ENCODE results near the gene C12orf43. TPM values are rescaled to one million over a fixed set of nuclear protein-coding genes. Genes with fewer than 3 reads are reported as not detected.

Gene C12orf43
- total RNA-seq, 1 donor from 2014 or later = 12.8 TPM

DNA sequence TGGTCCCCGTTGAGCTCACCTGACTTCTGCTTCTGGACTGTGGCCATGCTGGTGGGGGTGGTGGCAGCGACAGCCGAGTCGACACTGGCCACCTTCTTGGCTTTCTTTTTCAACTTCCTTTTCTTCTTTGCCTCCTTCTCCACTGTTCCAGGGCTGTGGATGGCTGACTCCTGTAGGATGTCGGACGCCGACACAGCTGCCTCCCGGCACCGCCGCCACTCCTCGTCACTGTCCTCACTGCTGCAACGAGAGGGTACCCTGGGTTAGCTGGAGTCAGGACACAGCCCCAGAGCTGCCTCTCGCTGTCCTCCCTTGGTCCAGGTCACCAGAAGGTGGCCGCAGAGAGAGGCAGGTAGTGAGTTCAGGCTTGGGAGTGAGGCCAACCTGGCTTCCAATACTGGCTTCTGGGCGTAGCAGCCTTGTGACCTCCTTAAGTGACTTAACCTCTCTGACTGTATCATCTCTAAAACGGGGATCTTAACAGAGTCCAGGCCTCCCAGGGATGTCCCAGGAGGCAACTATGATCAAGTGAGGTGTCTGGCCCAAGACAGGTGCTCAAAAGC, 12.0 kb downstream of the C12orf43 start:
- H3K4me3 Mint-ChIP-seq = no peak overlapping the region
- H3K36me3 ChIP-seq = no peaks in the 10 kb centered on the region
- H3K79me2 ChIP-seq (ENCODE audit: low read depth) = no peaks in the 10 kb centered on the region
- DNase-seq (ENCODE audit: low spot score) = no peak
- no peak overlapping the region for H3K4me3 ChIP-seq
- no peak overlapping the region for H3K27ac ChIP-seq
- H3K9ac ChIP-seq = no peak overlapping the region
- TF ChIP-seq EZH2phosphoT487 (IDR thresholded peaks at IDR 0.05) = no peak
- TF ChIP-seq, protein P1, sequence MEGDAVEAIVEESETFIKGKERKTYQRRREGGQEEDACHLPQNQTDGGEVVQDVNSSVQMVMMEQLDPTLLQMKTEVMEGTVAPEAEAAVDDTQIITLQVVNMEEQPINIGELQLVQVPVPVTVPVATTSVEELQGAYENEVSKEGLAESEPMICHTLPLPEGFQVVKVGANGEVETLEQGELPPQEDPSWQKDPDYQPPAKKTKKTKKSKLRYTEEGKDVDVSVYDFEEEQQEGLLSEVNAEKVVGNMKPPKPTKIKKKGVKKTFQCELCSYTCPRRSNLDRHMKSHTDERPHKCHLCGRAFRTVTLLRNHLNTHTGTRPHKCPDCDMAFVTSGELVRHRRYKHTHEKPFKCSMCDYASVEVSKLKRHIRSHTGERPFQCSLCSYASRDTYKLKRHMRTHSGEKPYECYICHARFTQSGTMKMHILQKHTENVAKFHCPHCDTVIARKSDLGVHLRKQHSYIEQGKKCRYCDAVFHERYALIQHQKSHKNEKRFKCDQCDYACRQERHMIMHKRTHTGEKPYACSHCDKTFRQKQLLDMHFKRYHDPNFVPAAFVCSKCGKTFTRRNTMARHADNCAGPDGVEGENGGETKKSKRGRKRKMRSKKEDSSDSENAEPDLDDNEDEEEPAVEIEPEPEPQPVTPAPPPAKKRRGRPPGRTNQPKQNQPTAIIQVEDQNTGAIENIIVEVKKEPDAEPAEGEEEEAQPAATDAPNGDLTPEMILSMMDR (IDR thresholded peaks at IDR 0.05) = no peak
- no peak for TF ChIP-seq EZH2 (IDR thresholded peaks at IDR 0.05)
- no peaks in the 10 kb centered on the region for H3F3A ChIP-seq (ENCODE audit: low read depth)
- no peaks in the 10 kb centered on the region for H3K9me3 ChIP-seq (ENCODE audit: low read depth)
- no peak overlapping the region for H2AFZ ChIP-seq (replicated peaks)
- H3K27me3 Mint-ChIP-seq (ENCODE audit: insufficient read depth, low read depth) = no peaks in the 10 kb centered on the region
- H3K27me3 ChIP-seq = no peaks in the 10 kb centered on the region
- no peaks in the 10 kb centered on the region for H3K4me1 ChIP-seq
- no peak overlapping the region for H3K4me2 ChIP-seq
- peaks cover 6% of the 10 kb centered on the region for H3K36me3 Mint-ChIP-seq
- no peaks in the 10 kb centered on the region for H3K9me3 Mint-ChIP-seq
- no peaks in the 10 kb centered on the region for H3K4me1 Mint-ChIP-seq
- H3K27ac Mint-ChIP-seq = peak overlapping the region; percentile 36
- no peaks in the 10 kb centered on the region for H4K20me1 ChIP-seq (ENCODE audit: low read depth)

- Histone ChIP-seq H2AFZ (replicated peaks) (no peak overlapping the region), H3K9ac (no peak overlapping the region), H3K27me3 (no peaks in the 10 kb centered on the region), H3K4me3 (no peak overlapping the region), H3K9me3 (ENCODE audit: low read depth) (no peaks in the 10 kb centered on the region), H3K36me3 (no peaks in the 10 kb centered on the region), H3F3A (ENCODE audit: low read depth) (no peaks in the 10 kb centered on the region), H3K79me2 (ENCODE audit: low read depth) (no peaks in the 10 kb centered on the region), H3K27ac (no peak overlapping the region), H3K4me1 (no peaks in the 10 kb centered on the region), H4K20me1 (ENCODE audit: low read depth) (no peaks in the 10 kb centered on the region), H3K4me2 (no peak overlapping the region)
- Mint-ChIP-seq H3K27me3 (ENCODE audit: insufficient read depth, low read depth) (no peaks in the 10 kb centered on the region), H3K9me3 (no peaks in the 10 kb centered on the region), H3K36me3 (peaks cover 6% of the 10 kb centered on the region), H3K4me3 (no peak overlapping the region), H3K27ac (no peak overlapping the region), H3K4me1 (no peaks in the 10 kb centered on the region)
- DNase-seq (ENCODE audit: low spot score) = peak; percentile 40
- TF ChIP-seq, protein P1 (IDR thresholded peaks at IDR 0.05) = peak; percentile 42
- TF ChIP-seq EZH2phosphoT487 (IDR thresholded peaks at IDR 0.05) = no peak
Measured at GRCh38 chr12:121003650-121004049, 12.6 kb downstream of the C12orf43 start.

- H3K4me1 ChIP-seq = no peaks in the 10 kb centered on the region
- Mint-ChIP-seq H3K27me3 (ENCODE audit: insufficient read depth, low read depth) (peaks cover 2% of the 10 kb centered on the region), H3K36me3 (peaks cover 6% of the 10 kb centered on the region), H3K27ac (no peak overlapping the region), H3K4me3 (no peak overlapping the region), H3K4me1 (peaks cover 9% of the 10 kb centered on the region), H3K9me3 (no peaks in the 10 kb centered on the region)
- no peaks in the 10 kb centered on the region for H3F3A ChIP-seq (ENCODE audit: low read depth)
- H3K4me2 ChIP-seq = no peak overlapping the region
- TF ChIP-seq EZH2phosphoT487 (IDR thresholded peaks at IDR 0.05) = no peak
- TF ChIP-seq EZH2 (IDR thresholded peaks at IDR 0.05) = no peak
- TF ChIP-seq, protein P1 (IDR thresholded peaks at IDR 0.05) = no peak
- no peak overlapping the region for H3K27ac ChIP-seq
- no peak overlapping the region for H3K9ac ChIP-seq
- no peaks in the 10 kb centered on the region for H3K27me3 ChIP-seq
- no peaks in the 10 kb centered on the region for H3K79me2 ChIP-seq (ENCODE audit: low read depth)
- H3K9me3 ChIP-seq (ENCODE audit: low read depth) = no peaks in the 10 kb centered on the region
- no peaks in the 10 kb centered on the region for H3K36me3 ChIP-seq
- no peaks in the 10 kb centered on the region for H4K20me1 ChIP-seq (ENCODE audit: low read depth)
- DNase-seq (ENCODE audit: low spot score) = no peak
- H3K4me3 ChIP-seq = no peak overlapping the region
- no peak overlapping the region for H2AFZ ChIP-seq (replicated peaks)
Measured at GRCh38 chr12:121001841-121002483, 14.3 kb downstream of the C12orf43 start.
